Panc1 (cell line): ENCODE data around the gene ASH1L. TPM values are rescaled to one million over a fixed set of nuclear protein-coding genes. Genes with fewer than 3 reads are reported as not detected.

Source experiments
- ATAC-seq: fragments of 200-7000 bp; cut with Tn5 transposase; 2 replicates; pipeline ENCODE4 v1.9.1; 2020; ENCODE audit warnings: mild to moderate bottlenecking, moderate library complexity
- BruUV-seq: library from RNA; stranded (reverse); fragments of 400-500 nt; replicated peaks from 2 replicates; lab custom pipeline; 2021; lab: Mats Ljungman, UMichigan
- CTCF ChIA-PET: fragments of 300-600 bp; sonication (Branson Sonifier 250); formaldehyde crosslinking; loops from one replicate; lab custom pipeline; 2022; ENCODE audit warnings: antibody characterized with exemption; lab: Charles Lee
- POLR2A ChIA-PET: fragments of 300-600 bp; sonication (Branson Sonifier 250); formaldehyde crosslinking; loops from one replicate; lab custom pipeline; 2022; ENCODE audit warnings: antibody characterized with exemption; lab: Charles Lee
- DNase-seq: peaks from one replicate; pipeline ENCODE4 v3.0.0-alpha.2; 2010; ENCODE audit warnings: low read depth, low spot score
- H3K27ac ChIP-seq: 2 replicates; pipeline ENCODE4 v1.5.1; 2011; ENCODE audit warnings: mild to moderate bottlenecking, low read length, inconsistent platforms
- H3K27me3 ChIP-seq: fragments of 200-500 bp; sonication (Bioruptor generic); 2 replicates; pipeline ENCODE4 v1.6.0; 2014; ENCODE audit warnings: low read length, inconsistent platforms; ENCODE audit not compliant: control insufficient read depth, insufficient read depth
- H3K36me3 ChIP-seq: fragments of 200-500 bp; sonication (Bioruptor generic); 2 replicates; pipeline ENCODE4 v1.5.1; 2014; ENCODE audit warnings: inconsistent platforms, mild to moderate bottlenecking, low read length, moderate library complexity; ENCODE audit not compliant: control insufficient read depth, insufficient read depth
- H3K4me1 ChIP-seq: 2 replicates; pipeline ENCODE4 v1.5.1; 2011; ENCODE audit warnings: inconsistent platforms, mild to moderate bottlenecking, low read length, moderate library complexity; ENCODE audit not compliant: control insufficient read depth, insufficient read depth
- H3K4me3 ChIP-seq, 2 experiments: 2 replicates each; pipeline ENCODE4 v1.5.1; 2011 to 2012; ENCODE audit warnings: low read depth in 2 of 2, low read length in 2 of 2, mild to moderate bottlenecking in 2 of 2, inconsistent platforms in 1 of 2, moderate library complexity in 1 of 2
- H3K9me3 ChIP-seq: fragments of 200-500 bp; sonication (Bioruptor generic); 2 replicates; pipeline ENCODE4 v1.5.1; 2014; ENCODE audit warnings: low read depth, mild to moderate bottlenecking, inconsistent platforms, low read length, moderate library complexity; ENCODE audit not compliant: control insufficient read depth, insufficient read depth
- CTCF ChIP-seq: fragments of 450-650 bp; IDR thresholded peaks from 2 replicates; pipeline ENCODE4 v1.5.1; 2017; ENCODE audit warnings: mild to moderate bottlenecking
- POLR2AphosphoS5 ChIP-seq: IDR thresholded peaks from 2 replicates; pipeline ENCODE4 v1.6.1; 2012; ENCODE audit warnings: mild to moderate bottlenecking, low read depth, low read length, moderate library complexity
- REST ChIP-seq, 2 experiments: IDR thresholded peaks; 2 replicates each; pipeline ENCODE4 v1.6.1; 2011 to 2012; ENCODE audit warnings: low read depth in 2 of 2, control low read depth in 1 of 2, low read length in 1 of 2, mild to moderate bottlenecking in 1 of 2, moderate library complexity in 1 of 2; ENCODE audit not compliant: insufficient read depth in 1 of 2
- SIN3A ChIP-seq: IDR thresholded peaks from 2 replicates; pipeline ENCODE4 v1.6.1; 2012; ENCODE audit warnings: low read depth, mild to moderate bottlenecking, low read length, moderate library complexity, borderline replicate concordance; ENCODE audit not compliant: insufficient read depth
- TCF7L2 ChIP-seq: IDR thresholded peaks from 2 replicates; pipeline ENCODE4 v1.6.1; 2011; ENCODE audit warnings: mild to moderate bottlenecking, low read depth, low read length, inconsistent platforms
- in situ Hi-C: cut with HindIII; loops from 2 replicates; pipeline ENCODE4 v1.10.0; 2016; ENCODE audit warnings: low sequenced_read_pairs, low pct_unique_long_range_greater_than_20kb
- intact Hi-C: fragments of 100-400 bp; cut with micrococcal nuclease; formaldehyde crosslinking; loops from one replicate; pipeline ENCODE4 v1.10.0; 2022; ENCODE audit not compliant: unreplicated experiment
- total RNA-seq: library from RNA; stranded (reverse); gene quantifications from one replicate; pipeline ENCODE4 v1.2.1, GENCODE V29; 2021; ENCODE audit not compliant: unreplicated experiment

Gene ASH1L
- total RNA-seq, 1 experiment from 2014 or later = 40.9 TPM

DNA sequence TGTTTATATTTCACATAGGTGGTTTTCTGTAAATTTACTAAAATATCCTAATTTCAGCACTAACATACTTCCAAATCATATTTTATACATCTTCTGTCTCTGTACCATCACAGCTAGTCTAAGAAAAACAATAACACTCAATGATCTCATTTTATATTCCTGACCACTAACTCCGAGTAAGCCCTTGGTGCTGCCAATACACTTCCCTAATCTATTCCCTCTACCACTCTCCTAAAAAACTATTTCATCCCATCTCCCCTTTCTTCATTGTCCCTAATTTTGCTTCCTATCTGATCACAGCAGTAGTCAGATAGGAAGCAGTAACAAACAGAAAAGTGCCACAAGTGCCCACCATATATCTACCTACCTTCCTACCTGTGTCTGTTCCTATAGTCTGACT is 36.2 kb downstream of the ASH1L start:
- Histone ChIP-seq H3K9me3 (no peaks in the 10 kb centered on the region), H3K27ac (no peak overlapping the region), H3K36me3 (no peaks in the 10 kb centered on the region), H3K4me1 (no peaks in the 10 kb centered on the region), H3K4me3 (no peak overlapping the region), H3K27me3 (no peaks in the 10 kb centered on the region)
- in situ Hi-C loops (no loop called here), intact Hi-C loops (no loop called here)
- ChIA-PET POLR2A (no interaction called here), CTCF (no interaction called here)
- TF ChIP-seq CTCF = no peak
- TF ChIP-seq REST (IDR thresholded peaks at IDR 0.05; ENCODE audit: insufficient read depth in 1 of 2, low read depth in 2 of 2, low read length in 1 of 2) = no peak
- no peak for TF ChIP-seq TCF7L2
- no peak for TF ChIP-seq SIN3A
- TF ChIP-seq POLR2AphosphoS5 = no peak
- no TSS peak for BruUV-seq
- DNase-seq (no peak), ATAC-seq (no peak)

DNA sequence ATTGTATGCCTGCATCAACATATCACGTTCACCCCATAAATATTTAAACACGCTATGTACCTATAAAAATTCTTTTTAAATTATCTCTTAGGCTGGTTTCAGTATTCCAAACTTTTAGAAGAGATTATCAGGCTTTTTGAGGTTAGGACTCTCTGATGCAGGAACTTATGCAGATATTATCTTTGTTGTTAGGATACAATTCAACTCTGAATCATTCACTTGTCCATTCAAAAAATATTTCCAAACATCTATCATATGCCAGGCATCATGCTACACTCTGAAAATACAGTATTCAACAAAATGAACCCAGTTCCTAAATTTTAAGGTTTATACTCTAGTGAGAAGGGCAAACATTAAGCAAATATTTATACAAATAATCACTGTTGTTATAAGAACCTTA is 40.5 kb downstream of the ASH1L start:
- Histone ChIP-seq H3K27me3 (no peaks in the 10 kb centered on the region), H3K4me1 (no peaks in the 10 kb centered on the region), H3K36me3 (no peaks in the 10 kb centered on the region), H3K4me3 (no peak overlapping the region), H3K27ac (no peak overlapping the region), H3K9me3 (no peaks in the 10 kb centered on the region)
- ChIA-PET POLR2A (no interaction called here), CTCF (no interaction called here)
- in situ Hi-C loops (no loop called here), intact Hi-C loops (no loop called here)
- DNase-seq = no peak
- BruUV-seq = no TSS peak
- TF ChIP-seq CTCF = no peak
- TF ChIP-seq TCF7L2 = no peak
- no peak for TF ChIP-seq SIN3A
- TF ChIP-seq POLR2AphosphoS5 = no peak
- no peak for TF ChIP-seq REST (IDR thresholded peaks at IDR 0.05; ENCODE audit: insufficient read depth in 1 of 2, low read depth in 2 of 2, low read length in 1 of 2)
- ATAC-seq = no peak
